Glomerular visceral epithelial cell (primary cell): ENCODE measurements around the gene IFT57.

Experiments used
- DNase-seq: peaks from one replicate; pipeline ENCODE4 v3.0.0-alpha.2; 2016; ENCODE audit errors: extremely low spot score

IFT57 gene

DNA sequence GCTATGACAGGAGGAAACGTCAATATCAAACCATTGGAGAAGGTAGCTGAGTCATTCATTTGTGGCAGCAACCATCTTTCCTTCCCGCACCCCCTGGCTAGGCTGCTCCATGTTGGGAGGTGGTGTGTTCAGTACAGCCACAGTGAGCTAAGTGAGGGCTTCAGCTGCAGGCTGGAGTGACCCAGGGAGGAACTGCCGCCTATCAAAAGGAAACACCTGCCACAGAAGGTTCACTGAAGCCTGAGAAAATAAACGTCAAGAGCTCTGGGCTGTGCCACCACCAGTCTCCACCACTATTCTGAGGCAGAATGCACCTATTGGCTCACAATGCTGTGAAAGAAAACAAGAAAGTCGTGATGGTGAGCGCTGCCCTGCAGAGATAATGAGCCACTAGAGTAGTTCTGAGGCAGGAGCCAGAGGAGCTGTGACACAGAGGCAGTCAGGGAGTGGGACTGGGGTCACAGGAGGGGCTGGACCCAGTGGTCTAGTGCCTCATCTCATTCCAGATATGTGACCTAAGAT, 96.6 kb downstream of the IFT57 start:
- no peak for DNase-seq

DNA sequence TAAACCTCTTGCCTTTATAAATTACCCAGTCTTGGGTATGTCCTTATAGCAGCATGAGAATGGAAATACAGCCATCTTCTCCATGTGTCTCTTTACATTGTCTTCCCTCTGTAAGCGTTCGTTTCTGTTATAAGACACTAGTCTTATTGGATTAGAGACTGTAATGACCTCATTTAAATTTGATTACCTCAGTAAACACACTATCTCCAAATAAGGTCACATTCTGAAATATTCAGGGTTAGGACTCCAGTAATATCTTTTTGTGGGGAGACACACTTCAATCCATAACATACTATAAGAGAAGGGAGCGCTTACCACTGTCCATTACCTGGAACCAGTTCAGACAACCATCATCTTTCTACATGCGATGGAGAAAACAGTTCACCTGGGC, 97.1 kb downstream of the IFT57 start:
- DNase-seq, result no peak

GRCh38 chr3:108124337-108125152, 97.7 kb downstream of the IFT57 start:
- no peak for DNase-seq

GRCh38 chr3:108123326-108123725, 98.9 kb downstream of the IFT57 start:
- no peak for DNase-seq

GRCh38 chr3:108122276-108122675, 99.9 kb downstream of the IFT57 start:
- no peak for DNase-seq

- DNase-seq, result no peak
These were observed 102.7 kb downstream of the IFT57 start for GRCh38 chr3:108119398-108120104.

- DNase-seq, result no peak
These were observed 104.0 kb downstream of the IFT57 start for GRCh38 chr3:108118038-108118768.

DNA sequence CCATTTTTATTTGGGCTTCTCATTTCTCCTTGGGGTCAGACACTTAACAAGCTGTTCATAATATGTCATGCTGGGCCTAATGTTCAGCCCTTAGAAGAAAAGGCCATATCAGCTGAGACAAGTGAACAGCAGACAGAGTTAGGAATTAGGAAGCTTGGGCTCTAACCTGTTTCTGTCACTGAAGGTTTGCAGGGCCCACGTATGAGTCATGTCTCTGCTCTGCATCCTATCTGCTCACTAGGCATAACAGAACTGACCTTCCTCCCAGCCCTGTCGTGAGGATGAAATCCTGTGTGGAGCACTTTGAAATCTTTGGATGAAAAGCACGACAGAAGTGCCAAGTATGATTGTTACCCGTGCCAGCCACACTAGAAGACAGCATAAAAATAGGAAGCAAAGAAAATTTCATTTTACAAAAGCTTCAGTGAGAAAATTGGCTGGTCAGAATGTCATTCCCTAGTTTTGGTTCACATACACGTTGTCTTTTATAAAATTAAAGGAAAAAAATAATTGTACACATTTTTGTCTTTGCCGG, 104.9 kb downstream of the IFT57 start:
- peak; percentile 25 for DNase-seq

- no peak for DNase-seq
These were observed 107.7 kb downstream of the IFT57 start for GRCh38 chr3:108114423-108115065.

DNA sequence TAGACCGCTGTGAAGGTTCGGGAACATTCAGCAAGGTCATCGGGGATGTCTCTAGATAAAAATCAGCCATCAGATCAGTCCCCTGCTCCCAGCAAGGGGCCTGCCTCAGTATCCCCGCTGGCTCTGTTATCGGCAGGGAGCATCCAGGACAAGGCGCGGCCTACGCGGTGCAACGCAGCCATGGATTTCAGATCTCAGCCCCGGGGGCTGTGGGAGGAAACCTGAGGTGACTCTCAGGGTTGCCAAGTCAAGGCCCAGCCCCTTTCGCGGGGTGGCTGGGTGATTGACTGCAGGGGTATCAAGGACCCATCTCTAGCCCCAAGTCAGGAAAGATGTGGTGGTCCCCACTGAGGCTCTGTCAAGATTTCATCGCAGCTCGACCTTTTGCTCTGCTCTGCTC, 108.2 kb downstream of the IFT57 start:
- DNase-seq, result no peak

DNA sequence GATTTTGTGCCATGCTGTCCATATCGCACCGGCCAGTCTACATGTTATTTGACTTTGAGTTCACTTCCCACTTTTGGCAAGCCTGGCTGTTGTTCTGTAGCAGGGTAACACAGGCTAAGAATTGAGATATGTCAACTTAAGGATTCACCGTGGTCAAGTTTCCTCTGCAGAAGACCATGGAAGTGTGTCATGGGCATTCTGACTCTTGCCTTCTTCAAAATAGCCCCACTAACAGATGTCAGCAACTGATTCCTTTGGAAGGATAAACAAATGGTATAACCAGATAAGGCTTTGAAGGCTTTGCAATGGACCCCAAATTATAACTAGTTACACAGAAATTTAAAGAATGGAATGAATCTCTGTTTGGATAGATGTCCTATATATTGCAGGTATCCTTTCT, 111.3 kb downstream of the IFT57 start:
- DNase-seq, result no peak
